ENCODE data around the gene SRL. TPM values are rescaled to one million over a fixed set of nuclear protein-coding genes. Genes with fewer than 3 reads are reported as not detected.

Gene SRL
- total RNA-seq, 1 experiment from 2014 or later: not detected

DNA sequence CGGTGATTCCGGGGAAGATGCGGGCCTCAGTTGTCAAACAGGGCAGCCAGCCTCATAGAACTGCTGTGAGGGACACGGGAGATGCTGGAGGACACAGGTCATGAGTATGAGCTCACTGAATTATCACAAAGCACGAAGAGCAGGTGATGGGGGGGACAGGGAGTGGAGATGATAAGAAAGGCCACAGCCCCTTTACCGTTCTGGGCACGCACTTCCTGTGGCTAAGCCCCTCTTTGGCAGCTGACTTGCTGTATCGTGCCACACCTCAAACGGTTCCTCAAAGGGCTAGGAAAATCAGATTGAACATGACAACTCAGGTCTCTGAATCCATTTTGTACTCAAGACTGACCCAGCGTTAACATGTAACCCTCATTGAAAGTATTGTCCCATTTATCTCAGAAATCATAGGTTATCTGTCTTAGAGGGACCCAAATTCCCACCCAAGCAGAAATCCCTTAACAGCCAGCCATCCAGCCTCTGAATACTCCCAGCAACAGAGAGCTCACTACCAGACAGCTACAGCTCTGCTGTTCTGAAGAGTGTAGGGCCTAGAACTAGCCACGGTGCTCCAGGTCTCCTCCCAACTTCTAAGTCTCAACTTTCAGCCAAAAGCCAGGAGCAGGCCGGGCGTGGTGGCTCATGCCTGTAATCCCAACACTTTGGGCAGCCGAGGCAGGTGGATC is 5.0 kb upstream of the SRL start:
- H3K4me3 ChIP-seq (ENCODE audit: low read depth in 2 of 2, low read length in 2 of 2): no peak overlapping the region
- ChIA-PET CTCF (no interaction called here), POLR2A (no interaction called here)
- intact Hi-C loops (cut with micrococcal nuclease; ENCODE audit: unreplicated experiment) (no loop called here), in situ Hi-C loops (cut with HindIII; ENCODE audit: low pct_unique_long_range_greater_than_20kb, low sequenced_read_pairs) (no loop called here)
- ATAC-seq (no peak), DNase-seq (ENCODE audit: low read depth, low spot score) (no peak)
- H3K4me1 ChIP-seq (ENCODE audit: control insufficient read depth, insufficient read depth, low read length): no peaks in the 10 kb centered on the region
- TF ChIP-seq CTCF (IDR thresholded peaks at IDR 0.05) (no peak), SIN3A (IDR thresholded peaks at IDR 0.05; ENCODE audit: borderline replicate concordance, insufficient read depth, low read depth, low read length) (no peak), POLR2AphosphoS5 (IDR thresholded peaks at IDR 0.05; ENCODE audit: low read depth, low read length) (no peak), TCF7L2 (IDR thresholded peaks at IDR 0.05; ENCODE audit: low read depth, low read length) (no peak), REST (IDR thresholded peaks at IDR 0.05; ENCODE audit: insufficient read depth in 1 of 2, low read depth in 2 of 2, low read length in 1 of 2) (no peak)
- H3K27ac ChIP-seq (ENCODE audit: low read length): no peak overlapping the region
- no peaks in the 10 kb centered on the region for H3K36me3 ChIP-seq (ENCODE audit: control insufficient read depth, insufficient read depth, low read length)
- H3K27me3 ChIP-seq (ENCODE audit: control insufficient read depth, insufficient read depth, low read length): no peaks in the 10 kb centered on the region
- BruUV-seq (replicated peaks): no TSS peak
- H3K9me3 ChIP-seq (ENCODE audit: control insufficient read depth, insufficient read depth, low read depth, low read length): no peaks in the 10 kb centered on the region

- DNase-seq (ENCODE audit: low read depth, low spot score): no peak
- ChIA-PET CTCF (interaction anchor here (0.6 kb wide), 1 partner anchor 276 kb away, joined by 3 read pairs; no protein-coding TSS in a partner anchor), POLR2A (no interaction called here)
- Histone ChIP-seq H3K27me3 (ENCODE audit: control insufficient read depth, insufficient read depth, low read length) (no peaks in the 10 kb centered on the region), H3K9me3 (ENCODE audit: control insufficient read depth, insufficient read depth, low read depth, low read length) (no peaks in the 10 kb centered on the region), H3K4me1 (ENCODE audit: control insufficient read depth, insufficient read depth, low read length) (no peaks in the 10 kb centered on the region), H3K27ac (ENCODE audit: low read length) (no peak overlapping the region), H3K36me3 (ENCODE audit: control insufficient read depth, insufficient read depth, low read length) (no peaks in the 10 kb centered on the region), H3K4me3 (ENCODE audit: low read depth in 2 of 2, low read length in 2 of 2) (no peak overlapping the region)
- no peak for TF ChIP-seq REST (IDR thresholded peaks at IDR 0.05; ENCODE audit: insufficient read depth in 1 of 2, low read depth in 2 of 2, low read length in 1 of 2)
- no peak for TF ChIP-seq TCF7L2 (IDR thresholded peaks at IDR 0.05; ENCODE audit: low read depth, low read length)
- TF ChIP-seq SIN3A (IDR thresholded peaks at IDR 0.05; ENCODE audit: borderline replicate concordance, insufficient read depth, low read depth, low read length): no peak
- TF ChIP-seq POLR2AphosphoS5 (IDR thresholded peaks at IDR 0.05; ENCODE audit: low read depth, low read length): no peak
- no peak for TF ChIP-seq CTCF (IDR thresholded peaks at IDR 0.05)
- BruUV-seq (replicated peaks): no TSS peak
- intact Hi-C loops (cut with micrococcal nuclease; ENCODE audit: unreplicated experiment): no loop called here
- ATAC-seq: no peak
- in situ Hi-C loops (cut with HindIII; ENCODE audit: low pct_unique_long_range_greater_than_20kb, low sequenced_read_pairs): no loop called here
Measured at GRCh38 chr16:4245077-4245791, 3.4 kb upstream of the SRL start.
